ENCODE results near the gene SNX8.

DNA sequence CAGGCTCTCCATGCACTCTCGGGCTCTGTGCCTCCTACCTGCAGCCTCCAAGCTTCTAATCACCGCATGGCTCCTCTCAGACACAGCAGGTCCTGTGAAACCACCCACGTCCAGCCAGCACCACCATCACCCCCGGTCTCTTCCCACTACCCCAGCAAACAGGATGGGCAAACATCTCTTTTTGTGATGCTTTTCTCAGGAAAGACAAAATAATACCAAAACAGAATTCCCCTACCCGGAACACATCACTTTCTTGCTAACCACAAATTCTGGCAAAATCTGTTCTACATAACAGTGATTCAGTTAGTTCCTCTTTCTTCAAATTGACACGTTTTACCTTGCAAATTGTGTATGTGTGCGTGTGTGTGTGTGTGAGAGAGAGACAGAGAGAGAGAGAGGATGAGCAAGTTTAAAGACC is 6.5 kb downstream of the SNX8 start:
- TF ChIP-seq GATA3 (IDR thresholded peaks at IDR 0.05; ENCODE audit: low read depth, low read length) (no peak), GATA2 (IDR thresholded peaks at IDR 0.05; ENCODE audit: low read depth, low read length) (no peak)

Measured in SH-SY5Y (cell line).